ENCODE data around the gene NUBPL.

NUBPL gene

GRCh38 chr14:31819281-31819680 is 258.1 kb downstream of the NUBPL start:
- no peak for TF ChIP-seq CTCF (IDR thresholded peaks at IDR 0.05; ENCODE audit: low read depth, low read length)
- H3K4me3 ChIP-seq (ENCODE audit: low read depth, low read length), result no peak overlapping the region

GRCh38 chr14:31825459-31825858 is 264.3 kb downstream of the NUBPL start:
- no peak overlapping the region for H3K4me3 ChIP-seq (ENCODE audit: low read depth, low read length)
- no peak for TF ChIP-seq CTCF (IDR thresholded peaks at IDR 0.05; ENCODE audit: low read depth, low read length)

GRCh38 chr14:31827325-31827724 is 266.1 kb downstream of the NUBPL start:
- TF ChIP-seq CTCF (IDR thresholded peaks at IDR 0.05; ENCODE audit: low read depth, low read length), result no peak

GRCh38 chr14:31828946-31829868 is 268.0 kb downstream of the NUBPL start:
- no peak for TF ChIP-seq CTCF (IDR thresholded peaks at IDR 0.05; ENCODE audit: low read depth, low read length)

More at GRCh38 chr14:31827325-31827724, 266.1 kb downstream of the NUBPL start:
- no peak overlapping the region for H3K4me3 ChIP-seq (ENCODE audit: low read depth, low read length)

GRCh38 chr14:31834616-31835015 is 273.4 kb downstream of the NUBPL start:
- TF ChIP-seq CTCF (IDR thresholded peaks at IDR 0.05; ENCODE audit: low read depth, low read length), result no peak
- H3K4me3 ChIP-seq (ENCODE audit: low read depth, low read length), result no peak overlapping the region

More at GRCh38 chr14:31828946-31829868, 268.0 kb downstream of the NUBPL start:
- H3K4me3 ChIP-seq (ENCODE audit: low read depth, low read length), result no peak overlapping the region

GRCh38 chr14:31835049-31835448 is 273.8 kb downstream of the NUBPL start:
- no peak overlapping the region for H3K4me3 ChIP-seq (ENCODE audit: low read depth, low read length)
- TF ChIP-seq CTCF (IDR thresholded peaks at IDR 0.05; ENCODE audit: low read depth, low read length), result no peak

- H3K4me3 ChIP-seq (ENCODE audit: low read depth, low read length), result no peak overlapping the region
- no peak for TF ChIP-seq CTCF (IDR thresholded peaks at IDR 0.05; ENCODE audit: low read depth, low read length)
These were observed 275.8 kb downstream of the NUBPL start for GRCh38 chr14:31837031-31837430.
